Spleen (tissue), 11 donors: Measurements from ENCODE around the gene TMEM89. TPM values are rescaled to one million over a fixed set of nuclear protein-coding genes. Genes with fewer than 3 reads are reported as not detected.

ENCODE experiments used
- DNase-seq: peaks from one replicate; pipeline ENCODE4 v3.0.0-alpha.2; 2020
- H3K27ac ChIP-seq, 8 donors: fragments of 200-600 bp; sonication (generic) in 7 of 8; 1 replicate in 4 of 8; 2 replicates in 4 of 8; pipeline versions ENCODE4 v1.5.0 to v1.8.0; 2016 to 2021; ENCODE audit warnings: inconsistent platforms in 4 of 8, mild to moderate bottlenecking in 4 of 8, moderate library complexity in 1 of 8
- H3K27me3 ChIP-seq, 7 donors: fragments of 200-600 bp; sonication (generic) in 6 of 7; replicated peaks in 1 of 7; 1 replicate in 4 of 7; 2 replicates in 3 of 7; pipeline versions ENCODE4 v1.5.0 to v1.8.0; 2016 to 2021; ENCODE audit warnings: inconsistent platforms in 3 of 7, mild to moderate bottlenecking in 1 of 7
- H3K36me3 ChIP-seq, 6 donors: fragments of 200-600 bp; sonication (generic) in 5 of 6; 1 replicate in 4 of 6; 2 replicates in 2 of 6; pipeline versions ENCODE4 v1.5.0 to v1.8.0; 2016 to 2021; ENCODE audit warnings: inconsistent platforms in 2 of 6
- H3K4me1 ChIP-seq, 6 donors: fragments of 200-600 bp; sonication (generic) in 5 of 6; 1 replicate in 3 of 6; 2 replicates in 3 of 6; pipeline versions ENCODE4 v1.5.0 to v1.8.0; 2016 to 2021; ENCODE audit warnings: inconsistent platforms in 3 of 6
- H3K4me3 ChIP-seq, 8 donors: fragments of 200-600 bp; sonication (generic) in 7 of 8; 1 replicate in 4 of 8; 2 replicates in 4 of 8; pipeline versions ENCODE4 v1.5.0 to v1.8.0; 2016 to 2021; ENCODE audit warnings: inconsistent platforms in 4 of 8, mild to moderate bottlenecking in 4 of 8, moderate library complexity in 2 of 8
- H3K9me3 ChIP-seq, 8 donors: fragments of 200-600 bp; sonication (generic) in 7 of 8; 1 replicate in 4 of 8; 2 replicates in 4 of 8; pipeline versions ENCODE4 v1.5.0 to v1.8.0; 2016 to 2021; ENCODE audit warnings: inconsistent platforms in 4 of 8
- POLR2A ChIP-seq, 3 donors: fragments of 450-650 bp; IDR thresholded peaks; one replicate each; pipeline ENCODE4 v1.5.1; 2017; ENCODE audit warnings: antibody characterized with exemption in 3 of 3, mild to moderate bottlenecking in 1 of 3
- POLR2AphosphoS5 ChIP-seq, 3 donors: sonication (generic); formaldehyde crosslinking; IDR thresholded peaks; one replicate each; pipeline ENCODE4 v1.5.1; 2017; ENCODE audit warnings: antibody characterized with exemption in 3 of 3
- WGBS, 5 donors: extraction: QIAGEN DNeasy Blood & Tissue Kit in 3 of 5; methylation state at CpG; one replicate each; pipeline versions ENCODE4 v1.1.5 to v1.1.7; 2013 to 2018; 5-methylcytosine and 5-hydroxymethylcytosine counted together
- intact Hi-C: fragments of 100-400 bp; cut with DNase I; formaldehyde crosslinking; loops from one replicate; pipeline ENCODE4 v1.15.0; 2023; ENCODE audit warnings: low total_unique reads
- polyA plus RNA-seq, 3 donors: library from polyadenylated mRNA; stranded (reverse); fragments of 200-250 nt; gene quantifications; one replicate each; pipeline ENCODE4 v1.2.1, GENCODE V29; 2013
- total RNA-seq, 7 donors: library from RNA; depleted of rRNA in 3 of 7; stranded (reverse); fragments of >200 nt in 3 of 7; fragmentation: NEBNext Ultra II Directional in 4 of 7; extraction: Animal tissue kit (Norgen Biotek cat#: 25700) in 4 of 7; gene quantifications; one replicate each; pipeline versions ENCODE4 v1.1.0 to v1.2.1, GENCODE V29; 2016 to 2021
- TF ChIP-seq, protein P1 (sequence below), 11 experiments: fragments of 200-600 bp in 7 of 11; fragments of 450-650 bp in 4 of 11; sonication (generic) in 4 of 11; IDR thresholded peaks in 8 of 11; conservative IDR thresholded peaks in 3 of 11; 1 replicate in 7 of 11; 2 replicates in 4 of 11; pipeline versions ENCODE4 v1.4.0 to v1.8.0; 2016 to 2021; ENCODE audit warnings: antibody characterized with exemption in 11 of 11, inconsistent platforms in 4 of 11, mild to moderate bottlenecking in 1 of 11
- donor health status: healthy with polysubstance abuse.
- donor health status: DM: no; HTN: no; CAD: no; lungs with moderate emphysema.
- donor health status: DM: no; HTN: no; CAD: no.
- donor health status: Bipolar disorder and iron deficiency.
- donor health status: healthy.
- donor health status: DM: no; HTN: no; CAD: no.
- donor health status: DM: yes; HTN: yes; CAD: no.

TMEM89 gene
- total and polyA plus RNA-seq, 10 donors = 0.42 to 0.46 TPM; not detected in 8

DNA sequence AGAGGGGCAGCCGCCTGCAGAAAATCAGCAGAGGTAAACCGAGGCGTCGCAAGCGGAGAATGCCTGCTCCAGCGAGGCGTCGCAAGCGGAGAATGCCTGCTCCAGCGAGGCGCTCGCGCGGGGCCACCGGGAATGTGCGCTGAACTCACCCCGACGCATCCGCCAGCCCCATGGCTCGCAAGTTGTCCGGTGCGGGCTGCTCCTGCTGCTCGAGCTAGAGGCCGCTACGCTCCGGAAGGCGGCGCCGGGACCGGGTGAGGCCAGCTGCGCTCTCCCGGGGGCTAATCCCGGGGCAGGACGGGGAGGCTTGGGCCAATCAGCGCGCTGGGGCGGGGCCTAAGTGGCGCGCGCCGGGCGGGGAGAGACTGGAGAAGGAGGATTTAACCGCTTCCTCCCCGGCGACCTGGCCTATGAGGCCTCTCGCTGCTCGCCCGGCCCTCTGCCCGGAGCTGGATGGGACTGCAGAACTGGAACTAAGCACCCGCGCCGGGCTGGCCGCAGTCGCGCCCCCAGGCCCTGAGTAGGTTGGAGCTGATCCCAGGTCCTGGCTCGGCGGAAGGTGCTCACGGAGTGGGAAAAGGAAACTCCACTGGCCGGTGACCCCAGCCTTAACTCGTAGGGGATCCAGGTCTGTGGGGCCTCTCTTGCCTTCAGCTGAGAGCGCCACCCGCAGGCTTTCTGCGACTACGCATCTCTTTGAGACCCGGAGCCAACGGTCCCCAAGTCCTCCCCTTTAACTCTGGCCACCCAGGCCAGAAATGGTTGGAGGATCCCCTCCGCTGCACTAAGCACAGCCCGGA is 13.9 kb upstream of the TMEM89 start, which contains the start of gene SLC26A6:
Gene SLC26A6 (minus strand): TSS at position 240 of the 800 bp plus-strand sequence. CDS start 68 bp downstream, at position 172.
- Histone ChIP-seq H3K4me1 (peaks cover 10 to 37% (median 27%) of the 10 kb centered on the region in 6 donors), H3K36me3 (peaks cover 0 to 34% (median 9%) of the 10 kb centered on the region in 6 donors), H3K9me3 (no peaks in the 10 kb centered on the region), H3K27me3 (no peaks in the 10 kb centered on the region), H3K4me3 (peak within 1 kb of the TSS; percentile 73 to 98 (median 87)), H3K27ac (peak within 1 kb of the TSS; percentile 20 to 88 (median 81))
- peak; percentile 100 for DNase-seq
- 0 to 1% (median 1%) methylated on average over 32 to 68 of the region's 68 CpGs for WGBS, 5 donors
- TF ChIP-seq, protein P1, sequence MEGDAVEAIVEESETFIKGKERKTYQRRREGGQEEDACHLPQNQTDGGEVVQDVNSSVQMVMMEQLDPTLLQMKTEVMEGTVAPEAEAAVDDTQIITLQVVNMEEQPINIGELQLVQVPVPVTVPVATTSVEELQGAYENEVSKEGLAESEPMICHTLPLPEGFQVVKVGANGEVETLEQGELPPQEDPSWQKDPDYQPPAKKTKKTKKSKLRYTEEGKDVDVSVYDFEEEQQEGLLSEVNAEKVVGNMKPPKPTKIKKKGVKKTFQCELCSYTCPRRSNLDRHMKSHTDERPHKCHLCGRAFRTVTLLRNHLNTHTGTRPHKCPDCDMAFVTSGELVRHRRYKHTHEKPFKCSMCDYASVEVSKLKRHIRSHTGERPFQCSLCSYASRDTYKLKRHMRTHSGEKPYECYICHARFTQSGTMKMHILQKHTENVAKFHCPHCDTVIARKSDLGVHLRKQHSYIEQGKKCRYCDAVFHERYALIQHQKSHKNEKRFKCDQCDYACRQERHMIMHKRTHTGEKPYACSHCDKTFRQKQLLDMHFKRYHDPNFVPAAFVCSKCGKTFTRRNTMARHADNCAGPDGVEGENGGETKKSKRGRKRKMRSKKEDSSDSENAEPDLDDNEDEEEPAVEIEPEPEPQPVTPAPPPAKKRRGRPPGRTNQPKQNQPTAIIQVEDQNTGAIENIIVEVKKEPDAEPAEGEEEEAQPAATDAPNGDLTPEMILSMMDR (IDR thresholded peaks at IDR 0.05 in 8 of 11, conservative IDR thresholded peaks at IDR 0.05 in 3 of 11) = peak; percentile 11 to 74 (median 41)
- TF ChIP-seq POLR2AphosphoS5 (IDR thresholded peaks at IDR 0.05) = peak; percentile 88 to 92 (median 89)
- TF ChIP-seq POLR2A (IDR thresholded peaks at IDR 0.05) = no peak
- intact Hi-C loops = no loop called here

DNA sequence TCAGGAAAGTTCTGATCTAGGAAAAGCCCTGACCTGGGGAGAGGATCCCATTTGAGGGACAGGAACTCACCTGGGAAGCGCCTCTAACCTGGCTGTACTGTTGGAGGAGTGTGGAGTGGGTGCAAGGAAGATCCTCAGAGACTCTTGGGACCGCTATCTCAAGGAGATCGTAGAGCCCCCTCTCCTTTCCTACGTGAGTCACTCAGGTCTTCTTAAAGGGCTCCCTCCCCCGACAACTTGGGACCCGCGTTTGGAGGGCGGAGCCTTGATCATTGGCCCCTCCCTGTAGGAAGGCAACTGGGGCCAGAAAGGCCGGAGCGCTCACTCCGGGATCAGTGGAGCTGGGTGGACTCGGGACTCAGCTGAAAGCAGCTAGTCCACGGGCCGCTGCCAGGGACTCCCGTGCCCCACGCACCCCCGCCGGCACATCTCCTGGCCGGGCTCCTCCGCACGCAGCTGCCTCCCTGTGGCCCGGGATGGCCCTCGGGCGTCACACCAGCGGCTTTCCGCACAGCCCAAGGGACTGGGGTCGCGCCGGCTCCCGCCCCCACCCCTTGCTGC is 13.2 kb upstream of the TMEM89 start:
- Histone ChIP-seq H3K27ac (peak overlapping the region; percentile 20 to 88 (median 81)), H3K9me3 (no peaks in the 10 kb centered on the region), H3K36me3 (peaks cover 0 to 41% (median 14%) of the 10 kb centered on the region in 6 donors), H3K27me3 (no peaks in the 10 kb centered on the region), H3K4me1 (peaks cover 10 to 37% (median 27%) of the 10 kb centered on the region in 6 donors), H3K4me3 (peak overlapping the region; percentile 73 to 98 (median 87))
- peak; percentile 84 for DNase-seq
- 3 to 10% (median 6%) methylated on average over 9 to 30 of the region's 30 CpGs for WGBS, 5 donors
- TF ChIP-seq POLR2A (IDR thresholded peaks at IDR 0.05) (no peak), POLR2AphosphoS5 (IDR thresholded peaks at IDR 0.05) (no peak)
- TF ChIP-seq, protein P1 (IDR thresholded peaks at IDR 0.05 in 8 of 11, conservative IDR thresholded peaks at IDR 0.05 in 3 of 11) = no peak
- intact Hi-C loops = no loop called here

DNA sequence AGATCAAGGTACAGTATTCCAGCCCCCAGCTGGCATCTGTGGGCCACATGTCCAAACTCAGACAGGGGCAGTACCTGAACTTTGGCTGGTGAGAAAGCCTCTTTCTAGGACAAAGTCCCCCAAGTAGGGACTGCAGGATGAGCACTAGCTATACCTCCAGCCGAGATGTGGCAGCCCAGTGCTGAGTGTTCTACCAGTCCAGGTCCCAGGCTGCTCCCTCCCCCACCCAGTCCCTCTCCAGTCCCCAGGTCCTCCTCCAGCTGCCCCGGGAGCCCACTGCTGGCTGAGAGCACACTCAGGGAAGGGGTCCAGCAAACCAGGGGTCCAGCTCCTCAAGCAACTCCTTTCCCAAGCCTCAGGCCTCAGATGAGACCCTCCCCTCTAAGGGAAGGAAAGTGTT is 12.2 kb upstream of the TMEM89 start:
- intact Hi-C loops = no loop called here
- no peak overlapping the region for H3K4me3 ChIP-seq
- H3K27ac ChIP-seq = no peak overlapping the region
- peaks cover 10 to 37% (median 27%) of the 10 kb centered on the region in 6 donors for H3K4me1 ChIP-seq
- H3K27me3 ChIP-seq = no peaks in the 10 kb centered on the region
- peaks cover 0 to 51% (median 16%) of the 10 kb centered on the region in 6 donors for H3K36me3 ChIP-seq
- H3K9me3 ChIP-seq = no peaks in the 10 kb centered on the region
- 83 to 100% (median 90%) methylated on average over 1 to 2 of the region's 2 CpGs for WGBS, 5 donors
- TF ChIP-seq POLR2AphosphoS5 (IDR thresholded peaks at IDR 0.05) (no peak), POLR2A (IDR thresholded peaks at IDR 0.05) (no peak)
- TF ChIP-seq, protein P1 (IDR thresholded peaks at IDR 0.05 in 8 of 11, conservative IDR thresholded peaks at IDR 0.05 in 3 of 11) = no peak
- no peak for DNase-seq

DNA sequence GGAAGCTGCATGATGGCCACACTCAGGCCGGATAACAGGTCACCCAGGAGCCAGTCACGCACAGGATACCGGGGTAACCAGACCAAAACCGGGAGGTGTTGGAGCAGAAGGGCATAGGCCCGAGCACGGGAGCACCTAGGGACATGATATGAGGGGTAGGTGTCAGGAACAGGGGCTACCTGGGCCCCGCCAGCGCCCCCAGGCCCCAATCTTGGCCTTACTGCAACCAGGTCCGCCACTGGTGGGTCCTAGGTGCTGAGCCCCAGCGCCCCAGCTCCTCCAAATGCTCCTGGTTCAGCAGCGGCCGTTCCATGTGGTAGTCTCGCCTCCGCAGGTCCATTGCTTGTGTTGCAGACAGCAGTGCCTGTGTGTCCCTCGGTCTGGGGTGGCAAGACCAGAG is 11.7 kb upstream of the TMEM89 start:
- 97% methylated on average over 12 to 15 of the region's 15 CpGs for WGBS, 5 donors
- H3K9me3 ChIP-seq = no peaks in the 10 kb centered on the region
- no peak overlapping the region for H3K27ac ChIP-seq
- DNase-seq = no peak
- no peak for TF ChIP-seq POLR2AphosphoS5 (IDR thresholded peaks at IDR 0.05)
- TF ChIP-seq, protein P1 (IDR thresholded peaks at IDR 0.05 in 8 of 11, conservative IDR thresholded peaks at IDR 0.05 in 3 of 11) = no peak
- no peak for TF ChIP-seq POLR2A (IDR thresholded peaks at IDR 0.05)
- H3K27me3 ChIP-seq = no peaks in the 10 kb centered on the region
- peaks cover 0 to 56% (median 18%) of the 10 kb centered on the region in 6 donors for H3K36me3 ChIP-seq
- intact Hi-C loops = no loop called here
- peaks cover 10 to 37% (median 27%) of the 10 kb centered on the region in 6 donors for H3K4me1 ChIP-seq
- no peak overlapping the region for H3K4me3 ChIP-seq
